Sigmoid colon (tissue), 3 donors: ENCODE results near the gene NCLN.

Source experiments
- CTCF ChIP-seq, 4 experiments: fragments of 450-650 bp in 3 of 4; fragments of 200-600 bp in 1 of 4; IDR thresholded peaks; one replicate each; pipeline ENCODE4 v1.5.1; 2016 to 2019; ENCODE audit warnings: antibody characterized with exemption in 4 of 4, mild to moderate bottlenecking in 3 of 4, moderate library complexity in 2 of 4
- POLR2A ChIP-seq, 2 donors: fragments of 450-650 bp; IDR thresholded peaks; one replicate each; pipeline ENCODE4 v1.6.1; 2016; ENCODE audit warnings: antibody characterized with exemption in 2 of 2, mild to moderate bottlenecking in 2 of 2, moderate library complexity in 2 of 2

GRCh38 chr19:3135961-3136683, 49.6 kb upstream of the NCLN start, which contains the start of gene GNA15:
- TF ChIP-seq POLR2A (IDR thresholded peaks at IDR 0.05), result no peak
- TF ChIP-seq CTCF (IDR thresholded peaks at IDR 0.05), result no peak
